GM23248 (cell line): ENCODE measurements around the gene ATAD3A. TPM values are rescaled to one million over a fixed set of nuclear protein-coding genes. Genes with fewer than 3 reads are reported as not detected.

Experiments
- DNase-seq: peaks from one replicate; pipeline ENCODE4 v3.0.0-alpha.2; 2015
- H2AFZ ChIP-seq: fragments of 200-600 bp; sonication (generic); 2 replicates; pipeline ENCODE4 v1.6.1; 2016; ENCODE audit warnings: antibody characterized with exemption
- H3F3A ChIP-seq: fragments of 200-600 bp; sonication (generic); 2 replicates; pipeline ENCODE4 v1.6.1; 2016; ENCODE audit warnings: mild to moderate bottlenecking, antibody characterized with exemption, mixed run types; ENCODE audit not compliant: insufficient read depth
- H3K27ac ChIP-seq: fragments of 200-600 bp; sonication (generic); 2 replicates; pipeline ENCODE4 v1.5.1; 2016; ENCODE audit warnings: mild to moderate bottlenecking
- H3K27me3 ChIP-seq: fragments of 200-600 bp; sonication (generic); replicated peaks from 2 replicates; pipeline ENCODE4 v1.6.1; 2016; ENCODE audit warnings: mild to moderate bottlenecking; ENCODE audit not compliant: insufficient read depth
- H3K36me3 ChIP-seq: fragments of 200-600 bp; sonication (generic); 2 replicates; pipeline ENCODE4 v1.6.1; 2016; ENCODE audit warnings: low read depth, mild to moderate bottlenecking
- H3K4me1 ChIP-seq: fragments of 200-600 bp; sonication (generic); 2 replicates; pipeline ENCODE4 v1.6.1; 2016; ENCODE audit warnings: mild to moderate bottlenecking; ENCODE audit not compliant: insufficient read depth
- H3K4me2 ChIP-seq: fragments of 200-600 bp; sonication (generic); one replicate; pipeline ENCODE4 v1.6.1; 2016; ENCODE audit warnings: mild to moderate bottlenecking; ENCODE audit not compliant: unreplicated experiment
- H3K4me3 ChIP-seq: fragments of 200-600 bp; sonication (generic); 2 replicates; pipeline ENCODE4 v1.5.1; 2016; ENCODE audit warnings: mild to moderate bottlenecking
- H3K79me2 ChIP-seq: fragments of 200-600 bp; sonication (generic); 2 replicates; pipeline ENCODE4 v1.6.1; 2016; ENCODE audit warnings: mild to moderate bottlenecking; ENCODE audit not compliant: insufficient read depth
- H3K9ac ChIP-seq: fragments of 200-600 bp; sonication (generic); 2 replicates; pipeline ENCODE4 v1.6.1; 2016; ENCODE audit warnings: mild to moderate bottlenecking
- H3K9me2 ChIP-seq: fragments of 200-600 bp; sonication (generic); 2 replicates; pipeline ENCODE4 v1.6.1; 2016; ENCODE audit warnings: mixed run types, mild to moderate bottlenecking, moderate library complexity; ENCODE audit not compliant: insufficient read depth
- H3K9me3 ChIP-seq: fragments of 200-600 bp; sonication (generic); one replicate; pipeline ENCODE4 v1.6.1; 2017; ENCODE audit warnings: low read depth
- H4K20me1 ChIP-seq: fragments of 200-600 bp; sonication (generic); 2 replicates; pipeline ENCODE4 v1.6.0; 2016; ENCODE audit not compliant: insufficient read depth
- EZH2 ChIP-seq: fragments of 200-600 bp; sonication (generic); IDR thresholded peaks from 2 replicates; pipeline ENCODE4 v1.6.1; 2018; ENCODE audit warnings: antibody characterized with exemption, mild to moderate bottlenecking; ENCODE audit not compliant: insufficient read depth, poor library complexity, severe bottlenecking
- EZH2phosphoT487 ChIP-seq: fragments of 200-600 bp; sonication (generic); IDR thresholded peaks from 2 replicates; pipeline ENCODE4 v1.6.1; 2018; ENCODE audit warnings: antibody characterized with exemption, moderate library complexity, mild to moderate bottlenecking, low read depth; ENCODE audit not compliant: insufficient read depth
- WGBS, 2 experiments: methylation state at CpG; one replicate each; pipeline ENCODE4 v1.1.6; 2015 to 2017; ENCODE audit warnings: low lambda C conversion rate in 2 of 2, low coverage in 1 of 2; ENCODE audit errors: missing lambda C conversion rate in 2 of 2; 5-methylcytosine and 5-hydroxymethylcytosine counted together
- in situ Hi-C: fragments of 300-500 bp; cut with MboI; formaldehyde crosslinking; loops from 2 replicates; pipeline ENCODE4 v1.15.0; 2020
- polyA plus RNA-seq: library from polyadenylated mRNA; unstranded; fragments of >200 nt; fragmentation: Nextera tagmentation; extraction: Ambion mirVana; gene quantifications from 2 replicates; pipeline ENCODE4 v1.2.1, GENCODE V29; 2016
- total RNA-seq: library from RNA; depleted of rRNA; stranded (reverse); fragments of >200 nt; shearing (Covaris generic); gene quantifications from 2 replicates; pipeline ENCODE4 v1.2.3, GENCODE V29; 2014

ATAD3A gene
- total and polyA plus RNA-seq, 2 experiments from 2014 or later: 42.8 to 45.8 TPM

GRCh38 chr1:1569341-1569740 is 57.4 kb downstream of the ATAD3A start:
- Histone ChIP-seq H3K9ac (no peak overlapping the region), H3K36me3 (peaks cover 8% of the 10 kb centered on the region; the same call in 1 of the 2 replicates), H3K27me3 (no peaks in the 10 kb centered on the region), H3K9me2 (no peaks in the 10 kb centered on the region), H3K27ac (no peak overlapping the region), H3F3A (peaks cover 6% of the 10 kb centered on the region; the same call in 1 of the 2 replicates), H2AFZ (no peak overlapping the region), H3K9me3 (no peaks in the 10 kb centered on the region), H3K4me2 (no peak overlapping the region), H3K4me1 (peaks cover 20% of the 10 kb centered on the region), H3K79me2 (peaks cover 100% of the 10 kb centered on the region), H3K4me3 (no peak overlapping the region), H4K20me1 (peaks cover 20% of the 10 kb centered on the region)
- in situ Hi-C loops: no loop called here
- no peak for DNase-seq
- 77 to 78% methylated on average over 7 of the region's 7 CpGs for WGBS, 2 experiments
- TF ChIP-seq EZH2phosphoT487 (no peak), EZH2 (no peak)

GRCh38 chr1:1573843-1574720 is 62.1 kb downstream of the ATAD3A start:
- Histone ChIP-seq H3K27me3 (no peaks in the 10 kb centered on the region), H3K4me3 (peak overlapping the region; percentile 97), H3K36me3 (peaks cover 8% of the 10 kb centered on the region; the same call in 1 of the 2 replicates), H3K9me3 (no peaks in the 10 kb centered on the region), H3K4me1 (peaks cover 30% of the 10 kb centered on the region), H3K9me2 (no peaks in the 10 kb centered on the region), H3K9ac (peak overlapping the region; percentile 100), H3F3A (peaks cover 19% of the 10 kb centered on the region; the same call in 1 of the 2 replicates), H3K79me2 (peaks cover 54% of the 10 kb centered on the region), H4K20me1 (peaks cover 9% of the 10 kb centered on the region), H2AFZ (peak overlapping the region; percentile 40; the same call in 1 of the 2 replicates), H3K4me2 (peak overlapping the region; percentile 99), H3K27ac (peak overlapping the region; percentile 100)
- 0 to 1% methylated on average over 63 to 77 of the region's 96 CpGs for WGBS, 2 experiments
- TF ChIP-seq EZH2phosphoT487 (no peak), EZH2 (no peak)
- DNase-seq: peak; percentile 90
- in situ Hi-C loops: no loop called here

- no peak for TF ChIP-seq EZH2phosphoT487
- no peak for TF ChIP-seq EZH2
- peak within 1 kb of the TSS; percentile 100 for H3K27ac ChIP-seq
- peaks cover 24% of the 10 kb centered on the region for H3K4me1 ChIP-seq
- H3K9me2 ChIP-seq: no peaks in the 10 kb centered on the region
- no peaks in the 10 kb centered on the region for H3K9me3 ChIP-seq
- in situ Hi-C loops: no loop called here
- peak within 1 kb of the TSS; percentile 96 for H2AFZ ChIP-seq
- H3K79me2 ChIP-seq: peaks cover 45% of the 10 kb centered on the region
- peak within 1 kb of the TSS; percentile 100 for H3K9ac ChIP-seq
- H3K4me3 ChIP-seq: peak within 1 kb of the TSS; percentile 97
- H3K36me3 ChIP-seq: peaks cover 8% of the 10 kb centered on the region; the same call in 1 of the 2 replicates
- DNase-seq: peak; percentile 97
- peaks cover 7% of the 10 kb centered on the region; the same call in 1 of the 2 replicates for H4K20me1 ChIP-seq
- peak within 1 kb of the TSS; percentile 99 for H3K4me2 ChIP-seq
- peaks cover 19% of the 10 kb centered on the region; the same call in 1 of the 2 replicates for H3F3A ChIP-seq
- 0 to 1% methylated on average over 69 to 75 of the region's 87 CpGs for WGBS, 2 experiments
- H3K27me3 ChIP-seq: no peaks in the 10 kb centered on the region
These were observed 63.0 kb downstream of the ATAD3A start, which contains the start of gene SSU72 for GRCh38 chr1:1574721-1575537. SSU72 (minus strand) TSS chr1:1574863; CDS start chr1:1574557, 306 bp downstream.
